Epithelial cell of esophagus (primary cell): ENCODE data around the gene GTF3C2.

Source experiments
- DNase-seq: peaks from one replicate; pipeline ENCODE4 v3.0.0; 2010; ENCODE audit warnings: low read depth
- H3K4me3 ChIP-seq: 2 replicates; pipeline ENCODE4 v1.5.1; 2011; ENCODE audit warnings: mild to moderate bottlenecking, low read length, control low read depth
- CTCF ChIP-seq: IDR thresholded peaks from 2 replicates; pipeline ENCODE4 v1.5.1; 2011; ENCODE audit warnings: low read depth, mild to moderate bottlenecking, low read length, control low read depth, inconsistent platforms; ENCODE audit not compliant: insufficient read depth; ENCODE audit errors: missing control alignments

The GTF3C2 gene

GRCh38 chr2:27316655-27317412 is 39.7 kb downstream of the GTF3C2 start:
- TF ChIP-seq CTCF: no peak
- DNase-seq: no peak
- no peak overlapping the region for H3K4me3 ChIP-seq

- no peak for DNase-seq
- no peak overlapping the region for H3K4me3 ChIP-seq
- TF ChIP-seq CTCF: no peak
Measured at GRCh38 chr2:27315122-27315521, 41.4 kb downstream of the GTF3C2 start.

DNA sequence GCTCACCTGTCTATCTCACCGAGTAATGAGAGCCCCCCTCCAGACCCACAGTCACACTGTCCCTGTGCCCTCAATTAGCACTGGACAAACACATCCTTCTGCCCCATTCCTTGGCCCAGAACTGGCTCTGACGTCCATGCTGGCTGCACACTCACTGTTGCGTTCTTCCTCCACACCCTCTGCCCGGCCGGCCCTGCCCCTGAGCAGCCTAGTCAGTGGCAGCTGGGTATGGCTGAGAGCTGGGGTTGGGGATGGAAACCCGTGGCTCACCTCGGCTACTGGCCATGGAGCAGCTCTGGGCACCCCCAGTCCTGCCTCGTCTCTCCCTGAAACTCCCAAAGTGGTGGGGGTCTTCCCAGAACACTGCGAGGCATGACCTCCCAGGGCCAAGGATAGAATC is 41.9 kb downstream of the GTF3C2 start:
- no peak overlapping the region for H3K4me3 ChIP-seq
- no peak for DNase-seq
- TF ChIP-seq CTCF: no peak

DNA sequence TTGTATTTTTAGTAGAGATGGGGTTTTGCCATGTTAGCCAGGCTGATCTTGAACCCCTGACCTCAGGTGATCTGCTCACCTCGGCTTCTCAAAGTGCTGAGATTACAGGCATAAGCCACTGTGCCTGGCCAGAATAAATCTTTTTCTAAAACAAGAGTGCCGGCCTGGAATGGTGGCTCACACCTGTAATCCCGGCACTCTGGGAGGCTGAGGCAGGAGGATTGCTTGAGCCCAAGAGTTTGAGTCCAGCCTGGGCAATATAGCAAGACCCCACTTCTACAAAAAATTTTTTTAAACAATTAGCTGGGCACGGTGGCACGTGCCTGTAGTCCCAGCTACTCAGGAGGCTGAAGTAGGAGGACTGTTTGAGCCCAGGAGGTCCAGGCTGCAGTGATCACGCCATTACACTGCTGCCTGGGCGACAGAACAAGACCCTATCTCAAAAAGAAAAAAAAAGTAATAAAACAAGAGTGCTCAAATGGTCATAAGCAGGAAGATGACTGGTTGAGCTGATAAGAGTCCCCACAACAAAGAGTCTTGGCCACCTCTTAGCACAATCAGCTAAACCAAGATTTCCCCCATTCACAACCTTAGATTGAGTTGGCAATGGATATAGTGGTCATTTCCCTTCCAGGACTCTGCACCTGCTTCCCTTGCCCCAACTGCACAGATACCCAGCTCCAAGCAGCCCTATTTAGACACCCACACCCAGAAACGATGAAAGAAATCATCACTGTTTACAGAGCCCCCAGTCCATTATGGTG is 42.5 kb downstream of the GTF3C2 start:
- no peak for TF ChIP-seq CTCF
- DNase-seq: no peak

GRCh38 chr2:27312152-27312551 is 44.4 kb downstream of the GTF3C2 start:
- DNase-seq: no peak
- H3K4me3 ChIP-seq: no peak overlapping the region
- TF ChIP-seq CTCF: no peak

More for the DNA sequence above, 42.5 kb downstream of the GTF3C2 start:
- no peak overlapping the region for H3K4me3 ChIP-seq

DNA sequence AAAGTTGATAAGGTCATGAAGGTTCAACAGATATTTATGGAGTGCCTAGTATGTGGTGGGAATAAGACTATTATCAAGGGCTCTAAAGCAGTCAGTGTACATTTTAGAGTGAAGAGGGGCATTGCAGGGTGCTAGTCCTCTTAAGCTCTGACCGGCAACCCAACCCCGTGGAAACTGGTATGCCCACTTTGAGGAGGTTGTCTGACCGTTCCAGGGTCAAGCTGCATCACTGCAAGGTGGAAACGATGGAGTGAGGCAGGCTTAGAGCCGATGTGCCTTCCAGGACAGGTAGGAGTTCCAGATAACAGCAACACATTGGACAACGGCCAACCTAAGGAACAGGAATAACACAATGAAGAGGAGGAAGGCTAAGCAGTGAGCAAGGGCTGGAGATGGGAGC is 46.9 kb downstream of the GTF3C2 start:
- TF ChIP-seq CTCF: no peak
- no peak overlapping the region for H3K4me3 ChIP-seq
- DNase-seq: no peak

GRCh38 chr2:27308359-27308881 is 48.1 kb downstream of the GTF3C2 start, which contains the start of gene UCN:
Gene UCN (minus strand): TSS chr2:27308445. CDS start chr2:27307895, 550 bp downstream.
- peak; percentile 65 for DNase-seq
- no peak for TF ChIP-seq CTCF
- H3K4me3 ChIP-seq: no peak within 1 kb of the TSS
